Breast epithelium (tissue), 4 donors: ENCODE results near the gene PCGF5. TPM values are rescaled to one million over a fixed set of nuclear protein-coding genes. Genes with fewer than 3 reads are reported as not detected.

Experiments used
- DNase-seq, 2 donors: peaks; one replicate each; pipeline ENCODE4 v3.0.0-alpha.2; 2019; ENCODE audit warnings: low spot score in 2 of 2
- H3K27ac ChIP-seq, 2 donors: fragments of 200-600 bp; sonication (generic) in 1 of 2; one replicate each; pipeline ENCODE4 v1.5.1; 2016 to 2019; ENCODE audit warnings: mild to moderate bottlenecking in 1 of 2
- H3K27me3 ChIP-seq, 2 donors: fragments of 200-600 bp; sonication (generic) in 1 of 2; one replicate each; pipeline versions ENCODE4 v1.5.1 to v1.6.0; 2017 to 2019; ENCODE audit warnings: control low read depth in 1 of 2, mild to moderate bottlenecking in 1 of 2
- H3K36me3 ChIP-seq: fragments of 200-600 bp; one replicate; pipeline ENCODE4 v1.5.1; 2019
- H3K4me1 ChIP-seq, 2 donors: fragments of 200-600 bp; sonication (generic); one replicate each; pipeline ENCODE4 v1.5.1; 2016 to 2019; ENCODE audit warnings: control low read depth in 1 of 2
- H3K4me3 ChIP-seq, 3 donors: fragments of 200-600 bp; sonication (generic); 1 replicate in 2 of 3; 2 replicates in 1 of 3; pipeline ENCODE4 v1.5.1; 2016 to 2019; ENCODE audit warnings: mild to moderate bottlenecking in 3 of 3, moderate library complexity in 2 of 3
- H3K9me3 ChIP-seq, 2 donors: fragments of 200-600 bp; sonication (generic) in 1 of 2; one replicate each; pipeline ENCODE4 v1.5.1; 2016 to 2019; ENCODE audit warnings: control low read depth in 1 of 2
- POLR2A ChIP-seq: fragments of 450-650 bp; IDR thresholded peaks from one replicate; pipeline ENCODE4 v1.6.1; 2016; ENCODE audit warnings: antibody characterized with exemption, mild to moderate bottlenecking, moderate library complexity
- POLR2AphosphoS5 ChIP-seq, 3 donors: sonication (generic); formaldehyde crosslinking; IDR thresholded peaks; one replicate each; pipeline ENCODE4 v1.6.1; 2017; ENCODE audit warnings: antibody characterized with exemption in 3 of 3
- intact Hi-C: fragments of 100-400 bp; cut with DNase I; formaldehyde crosslinking; loops from one replicate; pipeline ENCODE4 v1.15.1; 2023; ENCODE audit warnings: low total_unique reads
- total RNA-seq, 3 donors: library from RNA; depleted of rRNA; stranded (reverse); fragments of >200 nt; gene quantifications; one replicate each; pipeline ENCODE4 v1.1.0, GENCODE V29; 2016
- TF ChIP-seq, protein P1 (sequence below), 3 donors: fragments of 450-650 bp; IDR thresholded peaks; one replicate each; pipeline ENCODE4 v1.5.1; 2016 to 2017; ENCODE audit warnings: antibody characterized with exemption in 3 of 3, mild to moderate bottlenecking in 3 of 3, moderate library complexity in 3 of 3

Gene PCGF5
- total RNA-seq, 3 donors from 2014 or later: 36.5 to 66.9 (median 39.3) TPM

DNA sequence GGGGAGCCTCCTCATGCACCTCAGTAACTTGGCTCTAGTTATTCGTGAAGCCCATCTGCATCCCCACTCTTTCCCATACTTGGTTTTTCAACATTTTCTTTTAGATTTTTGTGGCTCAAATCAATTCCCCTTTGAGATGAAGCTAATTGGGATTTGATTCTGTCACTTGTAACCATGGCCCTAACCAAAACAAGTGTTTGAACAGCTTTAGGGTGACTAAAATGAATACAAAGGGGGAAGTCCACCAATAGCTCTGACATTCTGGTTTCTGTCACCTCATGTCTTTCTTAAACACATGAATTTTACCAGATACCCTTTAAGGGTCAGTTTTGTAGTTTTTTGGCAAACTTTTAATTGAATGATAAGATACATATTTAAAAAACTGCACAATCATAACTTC is 87.0 kb downstream of the PCGF5 start:
- no peaks in the 10 kb centered on the region for H3K4me1 ChIP-seq
- DNase-seq: no peak
- H3K27ac ChIP-seq: no peak overlapping the region
- intact Hi-C loops: no loop called here
- no peaks in the 10 kb centered on the region for H3K27me3 ChIP-seq
- no peak overlapping the region for H3K4me3 ChIP-seq
- TF ChIP-seq POLR2A (no peak), POLR2AphosphoS5 (IDR thresholded peaks at IDR 0.05) (no peak)
- TF ChIP-seq, protein P1, sequence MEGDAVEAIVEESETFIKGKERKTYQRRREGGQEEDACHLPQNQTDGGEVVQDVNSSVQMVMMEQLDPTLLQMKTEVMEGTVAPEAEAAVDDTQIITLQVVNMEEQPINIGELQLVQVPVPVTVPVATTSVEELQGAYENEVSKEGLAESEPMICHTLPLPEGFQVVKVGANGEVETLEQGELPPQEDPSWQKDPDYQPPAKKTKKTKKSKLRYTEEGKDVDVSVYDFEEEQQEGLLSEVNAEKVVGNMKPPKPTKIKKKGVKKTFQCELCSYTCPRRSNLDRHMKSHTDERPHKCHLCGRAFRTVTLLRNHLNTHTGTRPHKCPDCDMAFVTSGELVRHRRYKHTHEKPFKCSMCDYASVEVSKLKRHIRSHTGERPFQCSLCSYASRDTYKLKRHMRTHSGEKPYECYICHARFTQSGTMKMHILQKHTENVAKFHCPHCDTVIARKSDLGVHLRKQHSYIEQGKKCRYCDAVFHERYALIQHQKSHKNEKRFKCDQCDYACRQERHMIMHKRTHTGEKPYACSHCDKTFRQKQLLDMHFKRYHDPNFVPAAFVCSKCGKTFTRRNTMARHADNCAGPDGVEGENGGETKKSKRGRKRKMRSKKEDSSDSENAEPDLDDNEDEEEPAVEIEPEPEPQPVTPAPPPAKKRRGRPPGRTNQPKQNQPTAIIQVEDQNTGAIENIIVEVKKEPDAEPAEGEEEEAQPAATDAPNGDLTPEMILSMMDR (IDR thresholded peaks at IDR 0.05): no peak
- H3K9me3 ChIP-seq: no peaks in the 10 kb centered on the region
- no peaks in the 10 kb centered on the region for H3K36me3 ChIP-seq

DNA sequence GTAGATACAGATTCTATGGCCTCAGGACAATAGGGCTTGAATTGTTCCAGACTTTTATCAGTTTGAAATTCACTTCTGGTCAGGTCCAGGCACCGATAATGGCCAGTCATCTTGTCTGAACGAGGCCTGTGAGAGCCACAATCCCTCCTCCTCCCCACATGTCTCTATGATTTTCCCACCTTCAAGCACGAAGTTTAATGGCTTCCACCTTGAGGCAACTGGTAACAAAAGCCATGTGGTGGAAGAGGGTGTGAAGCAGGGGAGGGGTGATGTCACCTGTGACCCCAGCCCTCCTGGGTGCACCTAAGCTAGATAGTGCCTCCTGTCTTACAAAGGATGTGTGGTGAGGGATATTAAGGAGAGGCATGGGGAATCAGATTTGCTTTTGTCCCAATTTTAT is 89.2 kb downstream of the PCGF5 start:
- DNase-seq: no peak
- no peaks in the 10 kb centered on the region for H3K36me3 ChIP-seq
- no peak overlapping the region for H3K27ac ChIP-seq
- H3K4me1 ChIP-seq: no peaks in the 10 kb centered on the region
- no peaks in the 10 kb centered on the region for H3K9me3 ChIP-seq
- no peak overlapping the region for H3K4me3 ChIP-seq
- intact Hi-C loops: no loop called here
- TF ChIP-seq, protein P1 (IDR thresholded peaks at IDR 0.05): no peak
- TF ChIP-seq POLR2A (no peak), POLR2AphosphoS5 (IDR thresholded peaks at IDR 0.05) (no peak)
- no peaks in the 10 kb centered on the region for H3K27me3 ChIP-seq

DNA sequence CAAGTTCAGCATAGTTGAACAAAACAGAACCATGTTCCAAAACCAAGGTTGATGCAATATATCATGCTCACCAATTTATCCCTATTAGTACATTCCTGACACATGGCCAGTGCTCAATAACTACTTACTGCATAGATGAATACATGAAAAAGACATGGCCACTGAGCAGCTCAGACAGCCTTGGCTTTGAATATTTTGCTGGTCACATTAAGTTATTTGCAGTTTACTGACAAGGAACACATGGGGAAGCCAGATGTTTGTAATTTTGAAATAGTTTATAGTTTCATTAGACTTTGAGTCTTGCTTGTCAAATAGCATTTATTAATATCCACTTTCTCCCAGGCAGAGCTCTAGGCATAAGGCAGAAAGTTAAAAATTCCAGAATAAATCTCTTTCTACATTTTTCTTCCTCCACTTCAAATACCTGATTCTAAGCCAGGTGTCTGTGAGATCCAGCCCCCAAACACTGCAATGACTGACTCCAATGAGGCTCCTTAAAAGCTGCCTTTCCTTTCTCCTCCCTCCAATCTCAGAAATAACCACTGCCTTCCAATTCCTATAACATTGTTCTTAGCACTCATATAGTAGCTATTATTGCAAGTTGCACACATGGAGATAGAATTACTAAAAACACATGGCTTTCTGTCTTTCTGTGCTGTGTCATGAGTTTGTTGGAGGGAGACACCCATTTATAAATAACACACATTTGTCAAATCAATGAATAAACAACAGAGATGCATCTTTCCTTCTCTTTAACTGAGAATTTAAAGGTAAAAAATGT is 91.3 kb downstream of the PCGF5 start:
- Histone ChIP-seq H3K4me1 (no peaks in the 10 kb centered on the region), H3K4me3 (no peak overlapping the region), H3K27me3 (no peaks in the 10 kb centered on the region), H3K9me3 (no peaks in the 10 kb centered on the region), H3K36me3 (no peaks in the 10 kb centered on the region), H3K27ac (no peak overlapping the region)
- intact Hi-C loops: no loop called here
- DNase-seq: no peak
- TF ChIP-seq, protein P1 (IDR thresholded peaks at IDR 0.05): no peak
- no peak for TF ChIP-seq POLR2AphosphoS5 (IDR thresholded peaks at IDR 0.05)
- no peak for TF ChIP-seq POLR2A

DNA sequence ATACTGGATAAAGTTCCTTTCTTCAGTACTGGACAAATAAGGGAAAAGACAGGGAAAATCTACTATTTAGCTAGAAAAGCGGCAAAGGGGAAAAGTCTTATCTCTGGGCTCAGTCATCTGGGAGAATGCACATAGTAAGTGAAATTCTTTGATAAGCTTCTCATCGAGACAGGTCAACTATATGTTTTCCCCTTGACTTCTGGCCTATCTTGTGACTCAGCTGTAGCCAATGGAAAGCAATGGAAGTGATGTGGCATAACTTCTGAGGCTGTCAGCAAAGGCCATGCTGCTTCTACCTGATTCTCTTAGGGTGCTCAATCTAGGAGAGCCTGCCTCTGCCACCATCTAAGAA is 91.9 kb downstream of the PCGF5 start:
- intact Hi-C loops: no loop called here
- no peak overlapping the region for H3K4me3 ChIP-seq
- H3K4me1 ChIP-seq: no peaks in the 10 kb centered on the region
- H3K27me3 ChIP-seq: no peaks in the 10 kb centered on the region
- no peak for TF ChIP-seq POLR2A
- TF ChIP-seq, protein P1 (IDR thresholded peaks at IDR 0.05): no peak
- TF ChIP-seq POLR2AphosphoS5 (IDR thresholded peaks at IDR 0.05): no peak
- H3K9me3 ChIP-seq: no peaks in the 10 kb centered on the region
- H3K36me3 ChIP-seq: no peaks in the 10 kb centered on the region
- H3K27ac ChIP-seq: no peak overlapping the region
- no peak for DNase-seq

DNA sequence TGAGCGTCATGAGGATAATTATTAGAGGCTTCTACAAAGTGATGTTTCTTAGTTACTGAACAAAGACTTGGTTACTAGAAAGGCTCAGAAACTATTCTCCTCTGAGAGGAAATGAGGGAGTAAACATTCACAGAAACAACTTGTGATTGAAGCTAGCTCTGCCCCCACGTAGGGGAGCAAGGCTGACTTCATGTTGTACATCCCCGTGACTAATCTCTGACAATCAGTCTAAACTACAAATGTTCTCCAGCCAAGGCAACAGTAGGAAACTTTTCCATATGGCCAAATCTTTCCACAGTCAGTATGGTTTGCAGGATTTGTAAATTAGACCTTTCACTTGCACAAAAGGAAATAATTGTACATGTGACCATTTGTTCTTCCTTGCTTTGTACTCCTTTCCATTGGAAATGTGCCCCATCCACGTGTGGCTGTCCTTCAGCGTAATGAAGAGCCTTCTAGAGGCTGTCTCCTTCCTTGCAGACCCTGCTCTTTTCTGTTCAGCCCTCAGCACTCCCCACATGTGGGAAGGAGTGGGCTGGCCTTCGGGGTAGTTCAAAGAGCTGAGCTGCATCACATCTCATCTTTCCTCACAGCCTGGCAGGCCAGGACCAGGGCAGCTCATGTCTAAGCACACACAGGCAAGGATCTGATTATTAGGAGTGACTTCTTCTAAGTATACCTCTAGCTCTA is 93.5 kb downstream of the PCGF5 start:
- no peak overlapping the region for H3K27ac ChIP-seq
- H3K4me3 ChIP-seq: no peak overlapping the region
- no peaks in the 10 kb centered on the region for H3K27me3 ChIP-seq
- TF ChIP-seq POLR2AphosphoS5 (IDR thresholded peaks at IDR 0.05) (no peak), POLR2A (no peak)
- TF ChIP-seq, protein P1 (IDR thresholded peaks at IDR 0.05): no peak
- intact Hi-C loops: no loop called here
- no peaks in the 10 kb centered on the region for H3K4me1 ChIP-seq
- H3K36me3 ChIP-seq: no peaks in the 10 kb centered on the region
- no peaks in the 10 kb centered on the region for H3K9me3 ChIP-seq
- no peak for DNase-seq
